GM12874 (cell line): ENCODE results near the gene B3GAT1.

Experiments used
- TF ChIP-seq, protein P1 (sequence below): IDR thresholded peaks from 2 replicates; pipeline ENCODE4 v1.5.1; 2011; ENCODE audit warnings: low read depth, mild to moderate bottlenecking, control low read depth, low read length, moderate library complexity; ENCODE audit not compliant: insufficient read depth

The B3GAT1 gene

DNA sequence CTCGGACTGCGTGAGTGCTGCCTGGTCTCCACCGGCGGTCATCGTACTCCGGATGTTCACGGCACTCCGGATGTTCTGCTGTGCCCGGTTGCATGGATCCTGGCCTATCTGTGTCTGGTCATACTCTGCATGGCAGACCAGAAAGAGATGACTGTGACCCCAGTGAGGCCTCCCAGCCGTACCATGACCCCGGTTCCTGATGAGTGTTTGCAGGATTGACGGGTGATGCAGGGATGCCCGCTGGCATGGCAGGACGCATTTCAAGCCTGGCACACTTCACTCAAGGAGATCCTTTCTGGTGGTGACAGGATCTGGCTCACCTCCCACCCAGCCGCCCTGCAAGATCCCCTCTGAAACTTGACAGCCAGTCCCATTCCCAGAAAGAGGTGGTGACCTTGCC is 74.0 kb downstream of the B3GAT1 start:
- TF ChIP-seq, protein P1, sequence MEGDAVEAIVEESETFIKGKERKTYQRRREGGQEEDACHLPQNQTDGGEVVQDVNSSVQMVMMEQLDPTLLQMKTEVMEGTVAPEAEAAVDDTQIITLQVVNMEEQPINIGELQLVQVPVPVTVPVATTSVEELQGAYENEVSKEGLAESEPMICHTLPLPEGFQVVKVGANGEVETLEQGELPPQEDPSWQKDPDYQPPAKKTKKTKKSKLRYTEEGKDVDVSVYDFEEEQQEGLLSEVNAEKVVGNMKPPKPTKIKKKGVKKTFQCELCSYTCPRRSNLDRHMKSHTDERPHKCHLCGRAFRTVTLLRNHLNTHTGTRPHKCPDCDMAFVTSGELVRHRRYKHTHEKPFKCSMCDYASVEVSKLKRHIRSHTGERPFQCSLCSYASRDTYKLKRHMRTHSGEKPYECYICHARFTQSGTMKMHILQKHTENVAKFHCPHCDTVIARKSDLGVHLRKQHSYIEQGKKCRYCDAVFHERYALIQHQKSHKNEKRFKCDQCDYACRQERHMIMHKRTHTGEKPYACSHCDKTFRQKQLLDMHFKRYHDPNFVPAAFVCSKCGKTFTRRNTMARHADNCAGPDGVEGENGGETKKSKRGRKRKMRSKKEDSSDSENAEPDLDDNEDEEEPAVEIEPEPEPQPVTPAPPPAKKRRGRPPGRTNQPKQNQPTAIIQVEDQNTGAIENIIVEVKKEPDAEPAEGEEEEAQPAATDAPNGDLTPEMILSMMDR: no peak

DNA sequence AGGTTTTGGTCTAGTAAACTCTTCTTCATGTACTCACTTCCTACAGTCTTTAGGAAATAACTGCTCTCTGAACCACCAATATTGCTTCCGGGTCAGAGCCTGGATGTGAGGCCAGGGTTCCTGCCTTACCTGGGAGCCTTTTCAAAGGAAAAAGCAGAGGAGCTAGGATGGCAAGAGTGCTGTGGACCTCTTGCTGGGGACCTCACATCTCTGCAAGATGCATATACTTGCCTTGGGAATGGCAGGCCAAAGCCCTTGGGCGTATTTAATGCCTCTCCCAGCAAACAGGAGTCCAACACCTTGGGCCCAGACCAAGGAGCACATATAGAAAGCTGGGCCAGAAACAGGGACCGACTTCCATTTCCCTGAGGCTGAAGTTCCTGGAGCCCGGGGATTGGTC is 75.0 kb downstream of the B3GAT1 start:
- TF ChIP-seq, protein P1: no peak

DNA sequence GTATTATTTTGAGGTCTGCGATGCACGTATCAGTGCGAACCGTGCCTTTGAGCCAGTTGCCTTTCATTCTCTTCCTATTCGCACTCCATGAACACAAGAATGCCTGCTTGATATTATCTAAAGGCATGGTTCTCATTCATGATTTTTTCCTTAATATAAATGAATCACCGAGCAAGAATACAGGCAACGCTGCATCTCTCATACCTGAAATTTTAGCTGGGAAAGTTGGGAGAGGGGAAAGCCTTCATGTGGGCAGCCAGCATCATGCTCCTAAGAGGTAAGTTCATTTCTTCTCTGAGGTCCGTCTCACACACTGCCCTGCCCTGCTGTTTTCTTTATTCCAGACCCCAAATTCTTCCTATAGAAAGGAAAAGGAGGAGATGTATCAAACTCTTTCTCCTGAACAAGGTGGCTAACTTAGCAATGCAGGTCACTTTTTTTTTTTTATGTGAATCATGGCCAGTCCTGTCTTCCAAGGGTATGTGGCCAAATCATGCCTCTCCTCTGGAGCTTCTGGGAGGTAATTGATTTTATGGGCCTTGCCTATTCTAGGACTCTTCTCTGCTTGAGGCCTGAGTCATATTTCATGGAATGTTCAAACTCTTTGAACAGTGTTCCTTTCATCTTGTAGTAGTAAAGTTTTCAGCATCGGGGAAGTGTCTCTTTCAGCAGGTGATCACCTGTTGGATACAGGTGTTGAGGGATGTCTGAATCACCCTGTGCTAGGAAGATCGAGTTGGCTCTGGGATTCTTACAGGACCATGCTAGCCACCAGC is 77.1 kb downstream of the B3GAT1 start:
- TF ChIP-seq, protein P1: no peak

DNA sequence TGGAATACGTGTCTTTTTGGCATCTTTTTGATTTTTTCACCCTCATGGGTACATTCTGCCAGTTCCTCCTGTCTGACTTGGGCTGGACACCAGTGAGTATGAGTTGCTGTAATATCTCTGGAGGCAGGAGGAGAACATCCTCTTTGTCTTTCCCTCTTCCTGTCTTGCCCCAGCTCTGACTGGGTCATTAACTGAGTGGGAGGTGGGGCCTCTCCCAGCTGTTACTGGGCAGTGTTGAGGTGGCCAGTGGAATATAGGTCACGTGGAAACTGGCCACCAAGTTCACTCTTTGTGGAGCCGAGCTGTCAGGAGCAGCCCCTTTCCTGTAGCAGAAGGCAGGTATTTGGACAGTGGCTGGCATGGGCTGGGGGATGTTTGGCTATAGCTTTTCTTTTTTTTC is 78.1 kb downstream of the B3GAT1 start:
- TF ChIP-seq, protein P1: no peak

DNA sequence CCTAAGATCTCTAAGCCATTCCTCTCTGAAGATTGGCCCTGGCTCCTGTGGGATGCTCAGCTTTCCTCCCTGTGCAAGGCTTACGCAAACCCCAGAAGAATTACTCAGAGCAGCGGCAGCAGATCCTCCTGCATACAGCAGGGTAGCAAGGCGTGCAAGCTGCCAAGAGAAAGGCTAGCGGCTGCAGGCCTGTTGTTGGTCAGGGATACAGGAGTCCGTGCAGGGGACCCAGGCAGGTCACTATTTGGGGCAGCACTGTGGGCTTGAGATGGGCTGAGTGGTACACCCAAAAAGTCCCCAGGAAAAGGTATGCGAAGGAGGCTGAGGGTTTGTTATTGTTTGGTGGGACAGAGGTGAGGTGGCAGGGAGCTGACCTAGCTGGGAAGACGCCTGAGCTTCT is 78.7 kb downstream of the B3GAT1 start:
- TF ChIP-seq, protein P1: no peak

DNA sequence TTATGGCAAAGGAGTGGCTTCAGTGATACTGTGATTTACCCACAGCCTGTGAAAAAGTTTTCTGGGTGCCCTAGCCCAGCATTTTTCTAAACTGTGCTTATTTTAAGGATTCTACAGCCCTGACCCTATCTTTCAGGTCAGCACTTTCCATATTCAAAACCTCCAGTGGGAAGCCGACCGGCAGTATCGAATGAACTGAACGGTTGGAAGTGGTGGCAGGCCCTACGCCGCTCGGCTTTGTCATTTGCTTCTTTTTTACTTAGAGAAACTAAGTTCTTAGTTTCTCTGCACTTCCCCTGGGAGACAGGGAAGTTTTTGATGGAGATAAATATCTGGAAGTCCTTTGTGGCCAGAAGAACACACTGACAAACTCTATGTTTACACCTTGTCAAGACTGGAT is 79.3 kb downstream of the B3GAT1 start:
- TF ChIP-seq, protein P1: no peak

DNA sequence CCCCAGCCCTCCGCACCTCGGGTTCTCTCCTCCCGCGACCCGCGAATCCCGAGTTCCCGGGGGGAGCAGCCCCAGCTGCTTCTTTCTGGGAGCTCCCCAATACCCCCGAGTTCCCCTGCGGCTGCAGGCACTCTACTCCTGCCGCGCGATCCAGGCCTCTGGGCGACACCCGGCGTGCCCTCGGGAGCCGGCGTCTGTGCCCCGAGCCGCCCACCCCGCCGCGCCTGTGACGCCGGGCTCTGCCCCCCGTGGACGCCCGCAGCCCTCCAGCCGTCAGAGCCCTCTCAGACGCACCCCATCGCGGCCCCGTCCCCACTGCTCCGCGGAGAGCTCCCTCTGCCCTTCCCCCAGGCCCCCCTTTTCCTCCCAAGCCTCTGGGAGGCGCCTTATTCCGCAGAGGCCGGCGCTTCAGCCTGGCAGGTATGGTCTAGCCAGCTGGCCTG is 79.8 kb downstream of the B3GAT1 start:
- TF ChIP-seq, protein P1: no peak
